ENCODE results near the gene ZBTB7C. TPM values are rescaled to one million over a fixed set of nuclear protein-coding genes. Genes with fewer than 3 reads are reported as not detected.

Gene ZBTB7C
- total and polyA plus RNA-seq, 4 donors, result 0.19 to 1.1 (median 0.45) TPM

DNA sequence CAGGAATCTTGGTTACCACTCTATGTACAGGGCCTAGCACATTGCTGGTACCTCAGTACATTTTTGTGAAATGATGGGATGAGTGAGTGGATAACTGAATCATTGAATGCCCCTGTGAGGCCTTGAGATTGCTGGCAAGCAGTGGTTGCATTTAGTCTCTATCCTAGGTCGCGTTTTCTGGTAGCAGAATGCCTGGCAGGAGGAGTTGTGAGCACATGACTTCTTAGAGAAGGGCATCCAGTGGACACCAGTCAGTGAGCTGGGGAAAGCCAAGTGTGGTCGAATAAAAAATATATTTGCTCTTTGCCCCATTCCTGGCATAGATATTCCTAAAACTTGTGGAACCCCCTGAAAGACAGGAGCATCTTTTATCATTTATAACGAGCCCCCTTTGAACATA is 416.9 kb downstream of the ZBTB7C start (continued):
- TF ChIP-seq SP1 (IDR thresholded peaks at IDR 0.05), result no peak
- TF ChIP-seq, protein P1, sequence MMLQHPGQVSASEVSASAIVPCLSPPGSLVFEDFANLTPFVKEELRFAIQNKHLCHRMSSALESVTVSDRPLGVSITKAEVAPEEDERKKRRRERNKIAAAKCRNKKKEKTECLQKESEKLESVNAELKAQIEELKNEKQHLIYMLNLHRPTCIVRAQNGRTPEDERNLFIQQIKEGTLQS (IDR thresholded peaks at IDR 0.05), result no peak
- TF ChIP-seq FOXA1 (IDR thresholded peaks at IDR 0.05), result no peak

GRCh38 chr18:47990981-47991380 is 418.2 kb downstream of the ZBTB7C start:
- TF ChIP-seq HNF4G (IDR thresholded peaks at IDR 0.05) (no peak), NR2F2 (IDR thresholded peaks at IDR 0.05) (no peak), TAF1 (conservative IDR thresholded peaks at IDR 0.05) (no peak), RXRA (IDR thresholded peaks at IDR 0.05) (no peak), YY1 (IDR thresholded peaks at IDR 0.05) (no peak), MAX (IDR thresholded peaks at IDR 0.05) (no peak), JUND (IDR thresholded peaks at IDR 0.05) (no peak), FOXA2 (IDR thresholded peaks at IDR 0.05) (no peak), EGR1 (IDR thresholded peaks at IDR 0.05; ENCODE audit: low read depth in 2 of 2) (no peak), RAD21 (IDR thresholded peaks at IDR 0.05) (no peak), SP1 (IDR thresholded peaks at IDR 0.05) (no peak), FOXA1 (IDR thresholded peaks at IDR 0.05) (no peak), HNF4A (conservative IDR thresholded peaks at IDR 0.05) (no peak), GABPA (IDR thresholded peaks at IDR 0.05 in 1 of 2, conservative IDR thresholded peaks at IDR 0.05 in 1 of 2) (no peak)
- TF ChIP-seq, protein P2, sequence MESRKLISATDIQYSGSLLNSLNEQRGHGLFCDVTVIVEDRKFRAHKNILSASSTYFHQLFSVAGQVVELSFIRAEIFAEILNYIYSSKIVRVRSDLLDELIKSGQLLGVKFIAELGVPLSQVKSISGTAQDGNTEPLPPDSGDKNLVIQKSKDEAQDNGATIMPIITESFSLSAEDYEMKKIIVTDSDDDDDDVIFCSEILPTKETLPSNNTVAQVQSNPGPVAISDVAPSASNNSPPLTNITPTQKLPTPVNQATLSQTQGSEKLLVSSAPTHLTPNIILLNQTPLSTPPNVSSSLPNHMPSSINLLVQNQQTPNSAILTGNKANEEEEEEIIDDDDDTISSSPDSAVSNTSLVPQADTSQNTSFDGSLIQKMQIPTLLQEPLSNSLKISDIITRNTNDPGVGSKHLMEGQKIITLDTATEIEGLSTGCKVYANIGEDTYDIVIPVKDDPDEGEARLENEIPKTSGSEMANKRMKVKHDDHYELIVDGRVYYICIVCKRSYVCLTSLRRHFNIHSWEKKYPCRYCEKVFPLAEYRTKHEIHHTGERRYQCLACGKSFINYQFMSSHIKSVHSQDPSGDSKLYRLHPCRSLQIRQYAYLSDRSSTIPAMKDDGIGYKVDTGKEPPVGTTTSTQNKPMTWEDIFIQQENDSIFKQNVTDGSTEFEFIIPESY (IDR thresholded peaks at IDR 0.05), result no peak
- TF ChIP-seq, protein P3, sequence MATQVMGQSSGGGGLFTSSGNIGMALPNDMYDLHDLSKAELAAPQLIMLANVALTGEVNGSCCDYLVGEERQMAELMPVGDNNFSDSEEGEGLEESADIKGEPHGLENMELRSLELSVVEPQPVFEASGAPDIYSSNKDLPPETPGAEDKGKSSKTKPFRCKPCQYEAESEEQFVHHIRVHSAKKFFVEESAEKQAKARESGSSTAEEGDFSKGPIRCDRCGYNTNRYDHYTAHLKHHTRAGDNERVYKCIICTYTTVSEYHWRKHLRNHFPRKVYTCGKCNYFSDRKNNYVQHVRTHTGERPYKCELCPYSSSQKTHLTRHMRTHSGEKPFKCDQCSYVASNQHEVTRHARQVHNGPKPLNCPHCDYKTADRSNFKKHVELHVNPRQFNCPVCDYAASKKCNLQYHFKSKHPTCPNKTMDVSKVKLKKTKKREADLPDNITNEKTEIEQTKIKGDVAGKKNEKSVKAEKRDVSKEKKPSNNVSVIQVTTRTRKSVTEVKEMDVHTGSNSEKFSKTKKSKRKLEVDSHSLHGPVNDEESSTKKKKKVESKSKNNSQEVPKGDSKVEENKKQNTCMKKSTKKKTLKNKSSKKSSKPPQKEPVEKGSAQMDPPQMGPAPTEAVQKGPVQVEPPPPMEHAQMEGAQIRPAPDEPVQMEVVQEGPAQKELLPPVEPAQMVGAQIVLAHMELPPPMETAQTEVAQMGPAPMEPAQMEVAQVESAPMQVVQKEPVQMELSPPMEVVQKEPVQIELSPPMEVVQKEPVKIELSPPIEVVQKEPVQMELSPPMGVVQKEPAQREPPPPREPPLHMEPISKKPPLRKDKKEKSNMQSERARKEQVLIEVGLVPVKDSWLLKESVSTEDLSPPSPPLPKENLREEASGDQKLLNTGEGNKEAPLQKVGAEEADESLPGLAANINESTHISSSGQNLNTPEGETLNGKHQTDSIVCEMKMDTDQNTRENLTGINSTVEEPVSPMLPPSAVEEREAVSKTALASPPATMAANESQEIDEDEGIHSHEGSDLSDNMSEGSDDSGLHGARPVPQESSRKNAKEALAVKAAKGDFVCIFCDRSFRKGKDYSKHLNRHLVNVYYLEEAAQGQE (IDR thresholded peaks at IDR 0.05), result no peak
- TF ChIP-seq, protein P1 (IDR thresholded peaks at IDR 0.05), result no peak
- TF ChIP-seq, protein P4, sequence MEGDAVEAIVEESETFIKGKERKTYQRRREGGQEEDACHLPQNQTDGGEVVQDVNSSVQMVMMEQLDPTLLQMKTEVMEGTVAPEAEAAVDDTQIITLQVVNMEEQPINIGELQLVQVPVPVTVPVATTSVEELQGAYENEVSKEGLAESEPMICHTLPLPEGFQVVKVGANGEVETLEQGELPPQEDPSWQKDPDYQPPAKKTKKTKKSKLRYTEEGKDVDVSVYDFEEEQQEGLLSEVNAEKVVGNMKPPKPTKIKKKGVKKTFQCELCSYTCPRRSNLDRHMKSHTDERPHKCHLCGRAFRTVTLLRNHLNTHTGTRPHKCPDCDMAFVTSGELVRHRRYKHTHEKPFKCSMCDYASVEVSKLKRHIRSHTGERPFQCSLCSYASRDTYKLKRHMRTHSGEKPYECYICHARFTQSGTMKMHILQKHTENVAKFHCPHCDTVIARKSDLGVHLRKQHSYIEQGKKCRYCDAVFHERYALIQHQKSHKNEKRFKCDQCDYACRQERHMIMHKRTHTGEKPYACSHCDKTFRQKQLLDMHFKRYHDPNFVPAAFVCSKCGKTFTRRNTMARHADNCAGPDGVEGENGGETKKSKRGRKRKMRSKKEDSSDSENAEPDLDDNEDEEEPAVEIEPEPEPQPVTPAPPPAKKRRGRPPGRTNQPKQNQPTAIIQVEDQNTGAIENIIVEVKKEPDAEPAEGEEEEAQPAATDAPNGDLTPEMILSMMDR (IDR thresholded peaks at IDR 0.05; ENCODE audit: low read depth, low read length, missing input control), result no peak
- H3K27ac ChIP-seq (ENCODE audit: low read depth in 1 of 2, low read length in 2 of 2), result no peak overlapping the region
- H3K4me3 ChIP-seq (ENCODE audit: low read depth in 1 of 3, low read length in 3 of 3), result no peak overlapping the region
- no peaks in the 10 kb centered on the region for H3K36me3 ChIP-seq (ENCODE audit: control insufficient read depth in 4 of 4, insufficient read depth in 3 of 4, low read depth in 1 of 4, low read length in 3 of 4)
- no peaks in the 10 kb centered on the region for H3K27me3 ChIP-seq (ENCODE audit: control insufficient read depth in 4 of 4, insufficient read depth in 4 of 4, low read length in 3 of 4)
- WGBS, result 79% methylated on average over 5 of the region's 5 CpGs
- no peaks in the 10 kb centered on the region for H3K4me1 ChIP-seq (ENCODE audit: control insufficient read depth in 4 of 4, insufficient read depth in 4 of 4, low read length in 3 of 4)
- no peak for DNase-seq (ENCODE audit: low spot score)
- H3K9me3 ChIP-seq (ENCODE audit: control insufficient read depth in 4 of 4, low read length in 3 of 4), result no peaks in the 10 kb centered on the region
- H3K9ac ChIP-seq (ENCODE audit: low read depth in 1 of 2, low read length in 2 of 2), result no peak overlapping the region

Data from liver (tissue), 9 donors.